Activated CD8-positive, alpha-beta T cell treated with anti-CD3 and anti-CD28 coated beads for 36 hours (primary cell): Measurements from ENCODE around the gene P3H3. TPM values are rescaled to one million over a fixed set of nuclear protein-coding genes. Genes with fewer than 3 reads are reported as not detected.

Experiments
- ATAC-seq: fragments of 200-7000 bp; cut with Tn5 transposase; one replicate; pipeline ENCODE4 v1.10.0; 2021; ENCODE audit warnings: mild to moderate bottlenecking, moderate library complexity
- CTCF ChIA-PET: fragments of 350-600 bp; sonication (Branson Sonifier 250); formaldehyde crosslinking; loops from one replicate; lab custom pipeline; 2021; ENCODE audit warnings: antibody characterized with exemption; lab: Charles Lee
- POLR2A ChIA-PET: fragments of 350-600 bp; sonication (Branson Sonifier 250); formaldehyde crosslinking; loops from one replicate; lab custom pipeline; 2021; ENCODE audit warnings: antibody characterized with exemption; lab: Charles Lee
- DNase-seq: peaks from one replicate; pipeline ENCODE4 v3.0.0-alpha.2; 2020
- H3K27ac Mint-ChIP-seq: one replicate; pipeline ENCODE4 v1.8.0; 2021; ENCODE audit warnings: mild to moderate bottlenecking, mixed read lengths
- H3K27me3 Mint-ChIP-seq: one replicate; pipeline ENCODE4 v1.8.0; 2021; ENCODE audit warnings: mixed read lengths
- H3K36me3 Mint-ChIP-seq: one replicate; pipeline ENCODE4 v1.8.0; 2021; ENCODE audit warnings: low read depth, mixed read lengths
- H3K4me1 Mint-ChIP-seq: one replicate; pipeline ENCODE4 v1.8.0; 2021; ENCODE audit warnings: low read depth, mixed read lengths
- H3K4me3 Mint-ChIP-seq: one replicate; pipeline ENCODE4 v1.8.0; 2021; ENCODE audit warnings: mild to moderate bottlenecking, moderate library complexity, mixed read lengths
- H3K9me3 Mint-ChIP-seq: one replicate; pipeline ENCODE4 v1.8.0; 2021; ENCODE audit warnings: mixed read lengths
- intact Hi-C: fragments of 100-400 bp; cut with micrococcal nuclease; formaldehyde crosslinking; loops from one replicate; pipeline ENCODE4 v1.10.0; 2022
- total RNA-seq, 2 experiments: library from RNA; stranded (reverse); gene quantifications; one replicate each; pipeline ENCODE4 v1.2.3, GENCODE V29; 2021
- TF ChIP-seq, protein P1 (sequence below): fragments of 200-600 bp; IDR thresholded peaks from one replicate; pipeline ENCODE4 v1.8.0; 2022; ENCODE audit warnings: antibody characterized with exemption, mild to moderate bottlenecking

Gene P3H3
- total RNA-seq, 2 experiments from 2014 or later = 2.1 to 2.3 TPM

DNA sequence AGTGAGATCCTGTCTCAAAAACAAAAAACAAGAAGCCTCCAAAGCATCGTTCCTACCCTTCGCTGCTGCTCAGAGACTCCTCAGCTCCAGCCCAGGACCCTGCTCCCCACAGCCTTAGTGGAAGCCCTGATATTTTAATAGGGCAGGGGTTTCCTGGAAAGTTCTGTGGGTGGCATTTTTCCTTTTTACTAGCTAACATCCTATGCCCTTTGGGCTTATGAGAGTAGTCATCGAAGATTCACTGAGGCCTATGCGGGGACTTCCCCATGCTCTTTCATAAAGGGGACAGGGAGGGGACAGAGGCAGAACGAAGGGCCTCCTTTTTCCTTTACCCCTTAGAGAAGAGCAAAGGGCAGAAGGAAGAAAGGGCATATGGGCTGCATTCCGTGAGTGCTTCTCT lies 47.6 kb upstream of the P3H3 start:
- Mint-ChIP-seq H3K9me3 (no peaks in the 10 kb centered on the region), H3K4me1 (peaks cover 79% of the 10 kb centered on the region), H3K36me3 (peaks cover 33% of the 10 kb centered on the region), H3K4me3 (peak overlapping the region; percentile 70), H3K27me3 (no peaks in the 10 kb centered on the region), H3K27ac (peak overlapping the region; percentile 89)
- CTCF ChIA-PET = interaction anchor here (0.8 to 10.0 kb wide), 11 partner anchors 9 to 89 kb away, joined by 3 to 117 read pairs (median 5); partner anchors contain the start of genes CDCA3, COPS7A, LAG3 and MLF2
- intact Hi-C loops = loop anchor here (5.0 kb wide), 1 partner anchor 47 kb away; the partner anchor contains the start of gene P3H3
- POLR2A ChIA-PET = interaction anchor here (0.6 to 3.1 kb wide), 11 partner anchors 9 to 92 kb away, joined by 3 to 16 read pairs (median 3); partner anchors contain the start of genes CD4, COPS7A, MLF2 and PTMS
- TF ChIP-seq, protein P1, sequence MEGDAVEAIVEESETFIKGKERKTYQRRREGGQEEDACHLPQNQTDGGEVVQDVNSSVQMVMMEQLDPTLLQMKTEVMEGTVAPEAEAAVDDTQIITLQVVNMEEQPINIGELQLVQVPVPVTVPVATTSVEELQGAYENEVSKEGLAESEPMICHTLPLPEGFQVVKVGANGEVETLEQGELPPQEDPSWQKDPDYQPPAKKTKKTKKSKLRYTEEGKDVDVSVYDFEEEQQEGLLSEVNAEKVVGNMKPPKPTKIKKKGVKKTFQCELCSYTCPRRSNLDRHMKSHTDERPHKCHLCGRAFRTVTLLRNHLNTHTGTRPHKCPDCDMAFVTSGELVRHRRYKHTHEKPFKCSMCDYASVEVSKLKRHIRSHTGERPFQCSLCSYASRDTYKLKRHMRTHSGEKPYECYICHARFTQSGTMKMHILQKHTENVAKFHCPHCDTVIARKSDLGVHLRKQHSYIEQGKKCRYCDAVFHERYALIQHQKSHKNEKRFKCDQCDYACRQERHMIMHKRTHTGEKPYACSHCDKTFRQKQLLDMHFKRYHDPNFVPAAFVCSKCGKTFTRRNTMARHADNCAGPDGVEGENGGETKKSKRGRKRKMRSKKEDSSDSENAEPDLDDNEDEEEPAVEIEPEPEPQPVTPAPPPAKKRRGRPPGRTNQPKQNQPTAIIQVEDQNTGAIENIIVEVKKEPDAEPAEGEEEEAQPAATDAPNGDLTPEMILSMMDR = no peak
- ATAC-seq (peak; percentile 73), DNase-seq (peak; percentile 79)

DNA sequence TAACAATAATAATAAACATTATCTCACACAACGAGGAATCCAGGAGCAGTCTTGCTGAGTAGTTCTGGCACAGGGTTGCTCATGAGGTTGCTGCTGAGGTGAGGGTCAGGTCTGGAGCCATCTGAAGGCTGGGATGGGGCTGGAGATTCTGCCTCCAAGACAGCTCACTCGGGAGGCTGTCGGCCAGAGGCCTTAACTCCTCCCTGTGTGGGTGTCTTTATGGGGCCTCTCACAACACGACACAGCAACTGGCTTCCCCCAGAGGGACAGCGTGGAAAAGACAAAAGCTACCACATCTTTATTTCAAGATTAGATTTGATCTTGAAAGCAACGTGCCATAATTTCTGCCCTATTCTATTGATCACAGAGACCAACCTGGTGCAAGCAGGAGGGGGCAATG lies 46.1 kb upstream of the P3H3 start:
- POLR2A ChIA-PET = interaction anchor here (1.8 to 1.9 kb wide), 2 partner anchors 29 to 70 kb away, joined by 5 read pairs; partner anchors contain the start of genes MLF2 and USP5
- CTCF ChIA-PET = interaction anchor here (1.2 to 10.0 kb wide), 5 partner anchors 10 to 69 kb away, joined by 4 to 117 read pairs (median 14); partner anchors contain the start of genes CDCA3, COPS7A, MLF2 and PTMS
- H3K9me3 Mint-ChIP-seq = no peaks in the 10 kb centered on the region
- intact Hi-C loops = loop anchor here (5.0 kb wide), 1 partner anchor 45 kb away; the partner anchor contains the start of gene P3H3
- peaks cover 77% of the 10 kb centered on the region for H3K4me1 Mint-ChIP-seq
- DNase-seq (no peak), ATAC-seq (no peak)
- peak overlapping the region; percentile 12 for H3K27ac Mint-ChIP-seq
- H3K4me3 Mint-ChIP-seq = peak overlapping the region; percentile 62
- TF ChIP-seq, protein P1 = no peak
- H3K27me3 Mint-ChIP-seq = no peaks in the 10 kb centered on the region
- peaks cover 20% of the 10 kb centered on the region for H3K36me3 Mint-ChIP-seq

DNA sequence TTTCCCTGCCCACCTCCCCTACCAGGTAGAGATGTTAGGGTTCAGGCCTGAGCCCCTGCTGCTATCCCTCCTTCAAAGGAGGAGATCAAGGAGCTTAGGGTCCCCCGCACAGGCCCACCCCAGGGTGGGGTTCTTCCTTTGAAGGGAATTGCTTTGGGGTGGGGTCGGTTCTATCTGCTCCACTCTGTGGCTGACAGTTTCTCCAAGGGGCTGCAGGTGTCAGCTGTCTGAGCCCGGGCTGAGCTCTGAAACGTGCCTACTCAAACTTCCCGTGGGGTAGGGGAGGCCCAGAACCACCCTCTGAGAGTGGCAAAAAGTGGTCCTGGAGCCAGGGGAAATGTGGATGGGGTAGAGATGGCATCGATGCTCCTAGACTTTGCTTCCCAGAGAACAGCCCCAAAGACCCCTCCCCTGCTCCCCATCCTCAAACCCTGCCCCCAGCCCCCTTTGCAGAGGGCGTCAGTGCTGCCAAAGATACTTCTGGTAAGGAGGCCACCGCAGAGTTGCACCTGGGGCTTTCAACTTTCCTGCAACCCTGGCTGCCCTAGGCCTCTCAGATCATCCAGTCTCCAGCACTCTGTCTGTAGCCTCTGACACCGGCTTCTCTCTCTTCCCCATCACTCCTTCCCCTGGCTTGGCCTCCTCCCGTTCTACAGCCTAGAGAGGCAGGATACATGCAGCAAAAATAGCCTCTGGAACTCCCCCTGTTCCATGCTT lies 45.2 kb upstream of the P3H3 start:
- Mint-ChIP-seq H3K9me3 (no peaks in the 10 kb centered on the region), H3K4me1 (peaks cover 69% of the 10 kb centered on the region), H3K4me3 (peak overlapping the region; percentile 35), H3K27ac (peak overlapping the region; percentile 55), H3K27me3 (no peaks in the 10 kb centered on the region), H3K36me3 (peaks cover 11% of the 10 kb centered on the region)
- ATAC-seq (no peak), DNase-seq (no peak)
- intact Hi-C loops = loop anchor here (5.0 kb wide), 1 partner anchor 44 kb away; the partner anchor contains the start of gene P3H3
- TF ChIP-seq, protein P1 = no peak
- ChIA-PET CTCF (interaction anchor here (0.6 to 10.0 kb wide), 8 partner anchors 8 to 68 kb away, joined by 3 to 117 read pairs (median 4); partner anchors contain the start of genes CDCA3, COPS7A, MLF2 and PTMS), POLR2A (interaction anchor here (1.9 kb wide), 1 partner anchor 69 kb away, joined by 5 read pairs; the partner anchor contains the start of gene USP5)

DNA sequence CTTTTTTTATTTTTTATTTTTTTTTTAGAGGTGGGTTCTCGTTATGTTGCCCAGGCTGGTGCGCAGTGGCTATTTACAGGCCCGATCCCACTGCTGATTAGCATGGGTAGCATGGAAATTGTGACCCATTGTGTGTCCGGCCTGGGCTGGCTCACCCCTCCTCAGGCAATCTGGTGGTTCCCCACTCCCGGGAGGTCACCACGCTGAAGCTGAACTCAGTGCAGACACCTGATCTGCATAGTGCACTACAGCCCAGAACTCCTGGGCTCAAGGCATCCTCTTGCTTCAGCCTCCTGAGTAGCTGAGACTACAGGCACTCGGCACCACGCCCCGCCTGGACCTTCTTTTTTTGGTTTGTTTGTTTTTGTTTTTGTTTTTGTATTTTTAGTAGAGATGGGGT lies 44.4 kb upstream of the P3H3 start:
- no peaks in the 10 kb centered on the region for H3K9me3 Mint-ChIP-seq
- no peak overlapping the region for H3K27ac Mint-ChIP-seq
- POLR2A ChIA-PET = no interaction called here
- intact Hi-C loops = loop anchor here (5.0 kb wide), 1 partner anchor 43 kb away; the partner anchor contains the start of gene P3H3
- DNase-seq = no peak
- peaks cover 69% of the 10 kb centered on the region for H3K4me1 Mint-ChIP-seq
- TF ChIP-seq, protein P1 = no peak
- H3K4me3 Mint-ChIP-seq = peak overlapping the region; percentile 31
- peaks cover 3% of the 10 kb centered on the region for H3K36me3 Mint-ChIP-seq
- no peak for ATAC-seq
- CTCF ChIA-PET = interaction anchor here (0.9 to 10.0 kb wide), 5 partner anchors 9 to 88 kb away, joined by 3 to 117 read pairs (median 4); partner anchors contain the start of genes MLF2 and PTMS
- no peaks in the 10 kb centered on the region for H3K27me3 Mint-ChIP-seq
